ENCODE measurements around the gene TMEM204.

DNA sequence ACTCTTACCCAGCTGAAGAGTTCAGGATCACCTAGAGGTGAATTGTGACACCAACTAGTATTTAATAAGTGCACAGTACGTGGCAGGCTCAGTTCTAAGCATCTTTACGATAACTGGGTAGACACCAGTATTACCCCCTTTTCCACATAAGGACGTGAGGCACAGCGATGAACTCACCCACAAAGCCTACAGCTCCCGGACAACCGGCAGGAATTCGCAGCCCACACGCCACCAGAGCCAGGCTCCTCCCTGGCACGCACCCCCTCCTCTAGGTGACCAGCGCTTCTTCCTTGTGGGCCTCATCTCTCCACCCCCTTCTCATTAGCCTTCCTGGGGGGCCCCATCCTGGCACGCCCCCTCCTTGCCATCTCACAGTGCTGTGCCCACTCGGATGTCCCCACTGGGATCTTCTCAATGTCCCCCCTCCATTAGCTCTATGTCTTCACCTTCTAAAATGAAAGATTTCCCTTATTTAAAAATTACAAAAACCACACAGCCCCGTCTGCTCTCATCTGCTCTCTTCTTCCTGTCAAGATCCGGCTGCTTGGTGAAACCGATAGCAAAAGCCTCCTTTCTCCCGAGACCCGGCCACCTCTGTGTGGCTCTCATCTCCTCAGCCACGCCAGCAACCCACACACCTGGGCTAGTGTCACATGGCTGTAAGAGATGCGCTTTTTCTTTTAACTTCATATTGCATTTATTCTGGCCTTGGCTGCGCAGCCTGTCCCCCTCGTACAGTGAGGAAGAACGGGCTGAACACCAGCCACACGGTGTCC is 57.7 kb downstream of the TMEM204 start:
- no peak for TF ChIP-seq TAF1 (IDR thresholded peaks at IDR 0.05; ENCODE audit: low read depth)
- no peak for TF ChIP-seq EZH2 (IDR thresholded peaks at IDR 0.05; ENCODE audit: borderline replicate concordance, insufficient read depth, low read length, poor library complexity, severe bottlenecking)
- TF ChIP-seq, protein P1, sequence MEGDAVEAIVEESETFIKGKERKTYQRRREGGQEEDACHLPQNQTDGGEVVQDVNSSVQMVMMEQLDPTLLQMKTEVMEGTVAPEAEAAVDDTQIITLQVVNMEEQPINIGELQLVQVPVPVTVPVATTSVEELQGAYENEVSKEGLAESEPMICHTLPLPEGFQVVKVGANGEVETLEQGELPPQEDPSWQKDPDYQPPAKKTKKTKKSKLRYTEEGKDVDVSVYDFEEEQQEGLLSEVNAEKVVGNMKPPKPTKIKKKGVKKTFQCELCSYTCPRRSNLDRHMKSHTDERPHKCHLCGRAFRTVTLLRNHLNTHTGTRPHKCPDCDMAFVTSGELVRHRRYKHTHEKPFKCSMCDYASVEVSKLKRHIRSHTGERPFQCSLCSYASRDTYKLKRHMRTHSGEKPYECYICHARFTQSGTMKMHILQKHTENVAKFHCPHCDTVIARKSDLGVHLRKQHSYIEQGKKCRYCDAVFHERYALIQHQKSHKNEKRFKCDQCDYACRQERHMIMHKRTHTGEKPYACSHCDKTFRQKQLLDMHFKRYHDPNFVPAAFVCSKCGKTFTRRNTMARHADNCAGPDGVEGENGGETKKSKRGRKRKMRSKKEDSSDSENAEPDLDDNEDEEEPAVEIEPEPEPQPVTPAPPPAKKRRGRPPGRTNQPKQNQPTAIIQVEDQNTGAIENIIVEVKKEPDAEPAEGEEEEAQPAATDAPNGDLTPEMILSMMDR (IDR thresholded peaks at IDR 0.05; ENCODE audit: poor library complexity, severe bottlenecking): no peak
- TF ChIP-seq RAD21 (conservative IDR thresholded peaks at IDR 0.05): no peak
- TF ChIP-seq POLR2AphosphoS5 (IDR thresholded peaks at IDR 0.05): no peak
- TF ChIP-seq EP300 (conservative IDR thresholded peaks at IDR 0.05; ENCODE audit: poor library complexity, severe bottlenecking): no peak

Measured in neural cell (in vitro differentiated cells).